ENCODE measurements around the gene UQCRHL.

GRCh38 chr1:15851210-15852035, 44.0 kb upstream of the UQCRHL start:
- TF ChIP-seq BRCA1 (IDR thresholded peaks at IDR 0.05; ENCODE audit: low read depth, low read length), result no peak
- no peak for TF ChIP-seq EZH2 (IDR thresholded peaks at IDR 0.05; ENCODE audit: low read depth, low read length, severe bottlenecking)

Data from H1 (cell line).